Measurements from ENCODE around the gene FGF14.
"Not testable (repeated sequence)": the region's sequence is repeated elsewhere in the genome, so short reads cannot be mapped to it uniquely, and the experiment has no call there.

FGF14 gene

GRCh38 chr13:102187313-102187712, 214.5 kb downstream of the FGF14 start:
- no peak for DNase-seq

DNA sequence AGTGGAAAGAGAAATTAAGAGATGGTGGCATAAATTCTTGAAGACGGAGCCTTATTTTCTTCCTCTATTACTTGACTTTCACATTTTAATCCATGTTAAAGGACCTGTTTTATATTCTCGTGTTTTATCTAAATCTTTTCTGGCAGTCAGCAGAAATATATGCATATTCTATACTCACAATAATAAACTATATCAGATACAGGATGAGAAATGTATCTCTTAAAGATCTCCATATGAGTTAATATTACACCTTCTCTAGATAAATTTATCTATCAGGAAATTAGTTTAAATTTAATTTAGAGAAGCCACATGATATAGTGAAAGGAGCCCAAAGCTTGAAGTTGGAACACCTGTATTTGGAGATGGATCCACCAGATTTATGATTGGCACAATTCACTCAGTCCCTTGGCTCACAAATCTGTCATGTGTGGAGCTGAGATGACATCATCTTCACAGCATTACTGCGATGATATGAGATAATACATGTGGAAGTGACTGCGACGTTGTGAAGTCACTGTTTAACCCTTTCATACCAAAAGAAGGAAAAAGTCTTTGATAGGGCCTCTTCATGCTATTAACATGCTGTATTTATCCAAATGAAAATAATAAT, 216.4 kb downstream of the FGF14 start:
- no peak for DNase-seq

GRCh38 chr13:102183509-102184182, 218.2 kb downstream of the FGF14 start:
- no peak for DNase-seq

DNA sequence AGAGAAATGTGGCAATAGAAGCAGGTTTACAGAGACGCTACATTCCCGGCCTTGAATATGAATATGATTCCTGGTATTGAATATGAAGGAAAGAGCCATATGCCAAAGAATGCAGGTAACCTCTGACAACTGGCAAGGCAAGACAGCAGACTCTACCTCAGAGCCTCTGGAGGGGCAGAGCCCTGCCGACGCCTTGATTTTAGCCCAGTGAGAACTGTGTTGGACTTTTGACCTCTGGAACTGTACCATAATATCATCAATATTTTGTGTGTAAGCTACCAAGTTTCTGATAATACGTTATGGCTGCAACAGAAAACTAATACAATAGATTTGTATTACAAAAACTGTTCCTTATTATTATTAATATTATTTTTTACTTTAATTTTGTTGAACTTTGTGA, 219.7 kb downstream of the FGF14 start:
- no peak for DNase-seq

DNA sequence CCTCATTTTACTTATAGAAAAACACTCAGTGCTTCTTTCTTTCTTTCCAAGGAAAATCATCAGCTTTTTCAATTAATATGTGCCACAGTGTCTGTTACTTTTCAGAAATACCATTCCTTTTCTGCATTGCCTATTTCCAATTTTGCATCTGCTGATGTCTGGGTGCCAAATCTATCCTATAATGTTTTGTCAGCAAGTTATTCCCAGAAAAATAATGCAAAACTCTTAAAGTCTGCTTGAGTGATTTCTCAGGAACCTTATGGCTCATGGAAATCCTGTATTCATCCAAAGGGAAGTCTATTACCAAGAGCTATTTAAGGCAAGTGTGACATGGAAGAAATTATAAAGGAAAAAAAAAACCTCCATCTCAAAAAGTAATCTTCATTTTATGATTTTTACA, 224.4 kb downstream of the FGF14 start:
- DNase-seq: no peak

DNA sequence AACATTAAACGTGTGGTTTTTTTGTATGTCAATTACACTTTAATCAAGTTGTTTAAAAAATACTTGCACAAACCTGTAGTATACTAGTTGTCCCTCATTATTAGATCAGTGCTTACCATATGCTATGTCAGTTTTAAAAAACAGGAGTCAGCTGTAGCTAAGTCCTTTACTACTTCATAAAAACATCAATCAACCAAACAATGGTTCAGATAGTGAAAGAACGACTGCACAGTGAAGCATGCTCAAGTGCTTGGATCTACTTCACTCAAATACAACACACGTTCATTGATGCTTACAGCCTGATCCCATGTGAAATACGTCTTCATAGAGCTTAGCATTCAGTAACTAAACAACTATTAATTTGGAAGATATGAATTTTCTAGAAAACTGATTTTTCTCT, 225.0 kb downstream of the FGF14 start:
- DNase-seq: no peak

GRCh38 chr13:102172406-102172805, 229.4 kb downstream of the FGF14 start:
- no peak for DNase-seq

DNA sequence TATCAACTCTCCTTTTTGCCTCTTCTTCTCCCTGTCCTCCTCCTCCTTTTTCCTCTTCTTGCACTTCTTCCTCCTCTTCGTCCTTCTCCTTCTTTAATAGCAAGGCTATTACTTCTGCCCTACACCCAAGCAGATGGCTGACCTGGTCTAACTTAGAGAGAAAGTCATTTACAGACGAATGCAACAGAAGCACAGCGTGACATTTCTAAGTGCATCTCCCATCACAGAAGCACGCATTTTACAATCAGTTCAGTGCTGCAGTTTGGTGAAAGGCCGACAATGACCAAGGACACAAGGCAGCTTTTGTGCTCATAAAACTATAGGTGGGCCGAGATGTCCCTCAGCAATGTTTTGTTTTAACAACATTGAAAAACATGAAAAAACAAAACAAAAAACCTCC, 231.5 kb downstream of the FGF14 start:
- no peak for DNase-seq

DNA sequence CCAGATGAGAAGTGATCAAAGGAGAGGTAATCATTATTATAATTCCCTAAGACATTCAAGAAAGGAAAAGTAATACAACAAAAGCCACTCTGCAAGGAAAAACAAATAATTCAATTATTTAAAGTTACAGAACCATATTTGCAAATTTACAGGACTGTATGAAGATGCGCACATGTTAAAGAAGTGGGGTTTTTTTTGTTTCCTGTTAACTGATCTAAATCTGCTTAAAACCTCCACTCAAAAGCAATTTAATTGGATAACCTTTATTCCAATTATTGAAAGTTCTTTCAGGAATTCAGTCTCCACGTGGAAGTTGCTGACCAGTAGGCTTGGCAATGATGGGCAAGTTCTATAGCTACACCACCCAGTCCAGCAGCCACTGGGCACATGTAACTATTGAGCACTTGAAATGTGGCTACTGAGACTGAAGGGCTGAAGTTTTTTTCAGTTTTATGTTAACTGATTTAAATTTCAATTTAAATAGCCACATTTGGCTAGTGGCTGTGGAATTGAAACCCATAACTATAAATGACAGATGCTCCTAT, 232.3 kb downstream of the FGF14 start:
- no peak for DNase-seq

DNA sequence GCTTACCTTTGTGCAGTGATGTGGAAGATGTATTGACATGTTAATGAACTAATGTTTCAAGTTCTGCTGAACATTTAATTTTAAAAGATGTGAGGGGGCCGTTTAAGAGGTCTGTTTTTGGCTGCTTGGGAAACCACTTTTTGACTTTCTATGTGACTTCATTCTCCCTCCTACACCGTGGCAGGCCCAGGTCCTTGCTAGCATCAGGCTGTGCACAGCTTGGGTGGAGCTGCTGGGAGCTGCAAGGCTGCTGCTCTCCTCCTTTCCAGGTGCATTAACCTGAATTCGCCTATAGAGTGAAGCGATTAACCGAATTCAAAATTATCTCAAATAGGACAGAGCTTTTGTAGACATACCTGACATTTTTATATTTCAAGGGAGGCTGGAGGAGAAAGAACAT, 249.1 kb downstream of the FGF14 start:
- DNase-seq: no peak

- DNase-seq: no peak
Measured at GRCh38 chr13:102147353-102147752, 254.5 kb downstream of the FGF14 start.

DNA sequence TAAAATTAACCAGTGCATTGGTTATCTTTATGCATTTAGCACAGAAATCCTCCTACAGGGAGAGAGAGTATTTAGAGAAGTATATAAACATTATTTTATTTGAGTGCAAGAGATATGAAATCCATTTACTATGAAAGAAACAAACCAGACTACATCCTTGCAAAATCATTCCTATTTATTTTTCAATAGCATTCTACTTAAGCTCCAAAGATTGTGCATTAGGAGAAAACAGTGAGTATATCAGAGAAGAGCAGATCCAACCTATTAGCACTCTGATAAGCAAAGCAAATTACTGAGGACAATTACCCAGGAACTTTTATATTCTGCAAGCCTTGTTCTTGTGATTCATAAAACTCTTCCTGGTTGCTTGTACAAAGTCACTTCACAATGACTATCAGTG, 256.1 kb downstream of the FGF14 start:
- no peak for DNase-seq

GRCh38 chr13:102142473-102142826, 259.4 kb downstream of the FGF14 start:
- DNase-seq: no peak

- no peak for DNase-seq
Measured at GRCh38 chr13:102141625-102142472, 260.0 kb downstream of the FGF14 start.

DNA sequence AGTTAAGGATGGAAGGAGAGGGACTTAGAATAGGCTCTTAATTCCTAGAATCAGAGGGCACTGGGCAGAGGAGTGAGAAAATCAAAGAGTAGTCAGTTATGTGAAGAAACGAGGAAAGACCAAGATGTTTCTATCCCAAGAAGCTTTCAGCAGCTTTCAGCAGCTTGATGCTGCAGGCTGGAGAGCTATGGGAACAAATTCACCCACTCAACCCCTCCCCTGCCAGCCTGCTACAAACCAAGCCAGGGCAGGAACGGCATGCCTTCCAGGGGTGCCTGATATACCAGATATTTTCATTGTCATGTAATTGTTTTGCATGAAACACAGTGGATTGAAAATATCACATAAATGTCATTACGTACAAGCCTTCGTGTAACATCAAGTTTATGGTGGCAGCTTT, 262.2 kb downstream of the FGF14 start:
- no peak for DNase-seq

DNA sequence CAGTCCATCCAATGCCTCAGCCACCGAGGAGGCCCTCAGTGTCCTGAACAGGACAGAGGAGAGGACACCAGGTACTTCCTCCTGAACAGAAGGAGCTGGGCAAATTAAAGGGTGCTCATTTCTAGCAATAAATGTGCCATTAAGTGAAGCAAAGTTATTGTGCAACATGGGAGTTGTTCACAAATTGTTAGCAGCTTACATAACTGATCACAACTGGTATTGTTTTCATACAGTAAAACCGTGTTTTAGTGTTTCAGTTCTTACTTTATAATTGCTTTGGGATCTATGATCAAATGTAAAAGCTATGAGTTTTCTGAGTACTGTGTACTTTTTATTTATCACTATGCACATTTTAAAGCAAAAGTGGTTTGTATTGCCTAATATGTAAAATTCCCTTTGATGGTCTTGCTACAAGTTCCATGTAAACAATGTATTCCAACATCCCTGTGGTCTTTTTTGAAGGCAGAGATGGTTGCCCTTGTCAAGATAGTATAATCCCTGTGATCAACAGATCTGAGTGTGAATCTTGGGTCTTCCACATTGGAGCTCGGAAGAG, 263.1 kb downstream of the FGF14 start:
- DNase-seq: no peak

DNA sequence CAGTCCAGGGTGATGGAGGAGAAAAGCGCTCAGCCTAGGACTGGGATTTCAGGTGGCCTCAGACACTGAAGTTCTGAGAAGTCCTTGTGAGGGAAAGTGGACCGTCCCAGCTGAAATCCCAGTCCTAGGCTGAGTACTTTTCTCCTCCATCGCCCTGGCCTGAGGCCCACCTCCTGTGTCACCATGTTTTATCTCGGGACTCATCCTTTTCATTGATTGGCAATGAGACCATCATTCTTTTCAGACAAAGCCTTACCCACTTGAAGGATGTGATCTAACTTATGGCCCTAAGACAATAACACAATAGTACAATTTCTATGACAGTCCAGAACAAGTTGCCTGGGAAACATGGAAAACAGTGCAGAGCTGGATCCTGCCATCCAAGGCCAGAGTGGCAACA, 263.9 kb downstream of the FGF14 start:
- DNase-seq: not testable (repeated sequence)

- no peak for DNase-seq
Measured at GRCh38 chr13:102136735-102137296, 265.0 kb downstream of the FGF14 start.

GRCh38 chr13:102132777-102133295, 269.0 kb downstream of the FGF14 start:
- DNase-seq: no peak

GRCh38 chr13:102131246-102131645, 270.6 kb downstream of the FGF14 start:
- no peak for DNase-seq

DNA sequence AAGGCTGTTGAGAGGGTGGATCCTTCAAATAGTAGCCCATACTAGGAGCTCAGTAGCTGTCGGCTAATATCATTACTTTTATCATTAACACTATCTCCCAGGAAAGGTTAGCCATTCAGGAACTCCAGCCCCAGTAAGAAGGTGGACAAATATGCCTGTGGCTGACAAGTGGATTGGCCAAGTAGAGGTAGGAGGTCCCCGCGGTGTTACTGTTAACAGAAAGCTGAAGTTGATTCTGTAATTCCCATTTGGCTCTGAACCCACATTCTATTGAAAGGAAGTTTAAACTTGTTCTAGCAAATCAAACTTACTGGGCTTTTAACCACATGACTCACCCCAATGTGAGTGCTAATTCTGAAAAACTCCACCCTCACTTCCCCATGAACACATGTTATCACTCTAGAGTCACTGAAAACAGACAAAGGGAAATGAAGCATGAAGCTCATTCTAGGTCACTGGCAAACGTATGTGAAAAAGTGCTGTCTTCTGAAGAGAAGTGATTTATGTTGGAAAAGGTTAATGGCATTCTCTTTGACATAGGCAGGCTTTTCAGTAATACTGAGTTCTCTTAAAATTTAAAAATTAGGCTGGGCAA, 273.5 kb downstream of the FGF14 start:
- DNase-seq: no peak

DNA sequence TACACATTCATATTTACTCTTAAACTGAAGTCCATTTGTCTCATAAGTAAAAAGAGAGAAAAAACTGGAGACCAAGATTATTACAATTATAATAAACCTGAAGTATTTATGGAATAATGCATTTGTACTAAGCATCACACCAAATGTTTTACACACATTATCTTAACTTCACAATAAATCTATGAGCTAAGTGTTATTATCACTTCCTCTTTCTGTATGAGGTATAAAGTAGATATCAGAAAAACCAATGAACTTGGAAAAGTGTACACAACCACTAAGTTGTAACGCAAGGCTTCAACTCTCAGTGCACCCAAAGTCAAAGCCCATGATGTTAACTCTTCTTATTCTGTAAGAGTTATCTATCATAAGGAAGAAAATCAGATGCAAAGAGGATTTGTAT, 274.7 kb downstream of the FGF14 start:
- DNase-seq: no peak

GRCh38 chr13:102122147-102122546, 279.7 kb downstream of the FGF14 start:
- DNase-seq: no peak

Measured in femur (tissue), 1 donor.